ENCODE measurements around the gene WDR73. TPM values are rescaled to one million over a fixed set of nuclear protein-coding genes. Genes with fewer than 3 reads are reported as not detected.

WDR73 gene
- total and polyA plus RNA-seq, 10 of the 15 experiments (the other 5 are each of a cell fraction or from before 2014, with no cell fraction given): 4.4 to 25.6 (median 16.3) TPM

Other genes with a start within 250 kb of the WDR73 start
- 10.6 and 13.2 TPM in 2 replicates for gene ZSCAN2, start 53.3 kb downstream of the WDR73 start, total RNA-seq (2014; rRNA removed)
- gene ZSCAN2, start 53.3 kb downstream of the WDR73 start, total RNA-seq (2014; rRNA removed; fragmentation: Illumina TruSeq; extraction: Trizol): 8.0 and 9.5 TPM in 2 replicates
- gene ZSCAN2, start 53.3 kb downstream of the WDR73 start, total RNA-seq (2021): 9.1 and 11.3 TPM in 2 replicates
- 8.5 and 11.5 TPM in 2 replicates for gene ZSCAN2, start 53.3 kb downstream of the WDR73 start, polyA plus RNA-seq (2011; rRNA removed)
- gene ZSCAN2, start 53.3 kb downstream of the WDR73 start, polyA plus RNA-seq (2014; fragmentation: Illumina TruSeq; extraction: Trizol): 5.5 and 7.6 TPM in 2 replicates
- 1 to 10 TPM; 2.7 to 3.0 TPM for gene ZSCAN2, start 53.3 kb downstream of the WDR73 start, polyA plus RNA-seq (2014; fragmentation: Nextera tagmentation; extraction: Ambion mirVana)
- 12.2 and 13.4 TPM in 2 replicates for gene ZSCAN2, start 53.3 kb downstream of the WDR73 start, polyA plus RNA-seq (2014; rRNA removed)
- 1 to 10 TPM; 7.0 to 7.6 TPM for gene ZSCAN2, start 53.3 kb downstream of the WDR73 start, polyA plus RNA-seq (2016; fragmentation: Nextera tagmentation; extraction: Ambion mirVana)
- 2.5 and 4.1 TPM in 2 replicates for gene NMB, start 3.9 kb upstream of the WDR73 start, total RNA-seq (2014; rRNA removed)
- 0.67 and 1.8 TPM in 2 replicates for gene NMB, start 3.9 kb upstream of the WDR73 start, total RNA-seq (2014; rRNA removed; fragmentation: Illumina TruSeq; extraction: Trizol)
- 1.3 and 2.8 TPM in 2 replicates for gene NMB, start 3.9 kb upstream of the WDR73 start, total RNA-seq (2021)
- gene NMB, start 3.9 kb upstream of the WDR73 start, polyA plus RNA-seq (2011; rRNA removed): 0.62 and 0.76 TPM in 2 replicates
- 0.76 and 0.81 TPM in 2 replicates for gene NMB, start 3.9 kb upstream of the WDR73 start, polyA plus RNA-seq (2014; fragmentation: Illumina TruSeq; extraction: Trizol)
- gene NMB, start 3.9 kb upstream of the WDR73 start, polyA plus RNA-seq (2014; fragmentation: Nextera tagmentation; extraction: Ambion mirVana): under 1 TPM; 0.32 to 0.91 TPM
- 2.9 and 3.6 TPM in 2 replicates for gene NMB, start 3.9 kb upstream of the WDR73 start, polyA plus RNA-seq (2014; rRNA removed)
- 1 to 10 TPM; 2.2 to 2.7 TPM for gene NMB, start 3.9 kb upstream of the WDR73 start, polyA plus RNA-seq (2016; fragmentation: Nextera tagmentation; extraction: Ambion mirVana)
- gene SEC11A, start 61.9 kb upstream of the WDR73 start, total RNA-seq (2014; rRNA removed): 99.2 and 137 TPM in 2 replicates
- gene SEC11A, start 61.9 kb upstream of the WDR73 start, total RNA-seq (2014; rRNA removed; fragmentation: Illumina TruSeq; extraction: Trizol): 137 and 141 TPM in 2 replicates
- gene SEC11A, start 61.9 kb upstream of the WDR73 start, total RNA-seq (2021): 106 and 109 TPM in 2 replicates
- 145 and 237 TPM in 2 replicates for gene SEC11A, start 61.9 kb upstream of the WDR73 start, polyA plus RNA-seq (2011; rRNA removed)
- 153 and 210 TPM in 2 replicates for gene SEC11A, start 61.9 kb upstream of the WDR73 start, polyA plus RNA-seq (2014; fragmentation: Illumina TruSeq; extraction: Trizol)
- 100 to 1,000 TPM; 132 to 152 TPM for gene SEC11A, start 61.9 kb upstream of the WDR73 start, polyA plus RNA-seq (2014; fragmentation: Nextera tagmentation; extraction: Ambion mirVana)
- 149 and 159 TPM in 2 replicates for gene SEC11A, start 61.9 kb upstream of the WDR73 start, polyA plus RNA-seq (2014; rRNA removed)
- gene SEC11A, start 61.9 kb upstream of the WDR73 start, polyA plus RNA-seq (2016; fragmentation: Nextera tagmentation; extraction: Ambion mirVana): 100 to 1,000 TPM; 131 to 147 TPM
- gene ZNF592, start 94.3 kb upstream of the WDR73 start, total RNA-seq (2014; rRNA removed): 6.7 and 8.2 TPM in 2 replicates
- gene ZNF592, start 94.3 kb upstream of the WDR73 start, total RNA-seq (2014; rRNA removed; fragmentation: Illumina TruSeq; extraction: Trizol): 7.0 and 7.8 TPM in 2 replicates
- 20.3 and 23.7 TPM in 2 replicates for gene ZNF592, start 94.3 kb upstream of the WDR73 start, total RNA-seq (2021)
- gene ZNF592, start 94.3 kb upstream of the WDR73 start, polyA plus RNA-seq (2011; rRNA removed): 3.5 and 6.9 TPM in 2 replicates
- 10.9 and 14.4 TPM in 2 replicates for gene ZNF592, start 94.3 kb upstream of the WDR73 start, polyA plus RNA-seq (2014; fragmentation: Illumina TruSeq; extraction: Trizol)
- gene ZNF592, start 94.3 kb upstream of the WDR73 start, polyA plus RNA-seq (2014; fragmentation: Nextera tagmentation; extraction: Ambion mirVana): 1 to 10 TPM in 1 of 2 experiments, under 1 TPM in 1; 0.95 to 1.3 TPM
- 13.5 and 16.0 TPM in 2 replicates for gene ZNF592, start 94.3 kb upstream of the WDR73 start, polyA plus RNA-seq (2014; rRNA removed)
- 10 to 100 TPM in 1 of 2 experiments, 1 to 10 TPM in 1; 9.0 to 10.7 TPM for gene ZNF592, start 94.3 kb upstream of the WDR73 start, polyA plus RNA-seq (2016; fragmentation: Nextera tagmentation; extraction: Ambion mirVana)
- under 0.01 TPM in 1 of 2 replicates, not detected in the other for gene ALPK3, start 163.1 kb upstream of the WDR73 start, total RNA-seq (2014; rRNA removed)
- gene ALPK3, start 163.1 kb upstream of the WDR73 start, total RNA-seq (2014; rRNA removed; fragmentation: Illumina TruSeq; extraction: Trizol): under 0.01 TPM in 1 of 2 replicates, not detected in the other
- gene ALPK3, start 163.1 kb upstream of the WDR73 start, total RNA-seq (2021): 0.05 TPM in 2 replicates
- not detected in 2 replicates for gene ALPK3, start 163.1 kb upstream of the WDR73 start, polyA plus RNA-seq (2011; rRNA removed)
- 0.01 TPM in 1 of 2 replicates, not detected in the other for gene ALPK3, start 163.1 kb upstream of the WDR73 start, polyA plus RNA-seq (2014; fragmentation: Illumina TruSeq; extraction: Trizol)
- gene ALPK3, start 163.1 kb upstream of the WDR73 start, polyA plus RNA-seq (2014; fragmentation: Nextera tagmentation; extraction: Ambion mirVana): not detected
- 0.01 and 0.03 TPM in 2 replicates for gene ALPK3, start 163.1 kb upstream of the WDR73 start, polyA plus RNA-seq (2014; rRNA removed)
- gene ALPK3, start 163.1 kb upstream of the WDR73 start, polyA plus RNA-seq (2016; fragmentation: Nextera tagmentation; extraction: Ambion mirVana): not detected
- not detected in 2 replicates for gene SLC28A1, start 230.4 kb upstream of the WDR73 start, total RNA-seq (2014; rRNA removed)
- gene SLC28A1, start 230.4 kb upstream of the WDR73 start, total RNA-seq (2014; rRNA removed; fragmentation: Illumina TruSeq; extraction: Trizol): not detected in 2 replicates
- not detected in 2 replicates for gene SLC28A1, start 230.4 kb upstream of the WDR73 start, total RNA-seq (2021)
- gene SLC28A1, start 230.4 kb upstream of the WDR73 start, polyA plus RNA-seq (2011; rRNA removed): not detected in 2 replicates
- not detected in 2 replicates for gene SLC28A1, start 230.4 kb upstream of the WDR73 start, polyA plus RNA-seq (2014; fragmentation: Illumina TruSeq; extraction: Trizol)
- gene SLC28A1, start 230.4 kb upstream of the WDR73 start, polyA plus RNA-seq (2014; fragmentation: Nextera tagmentation; extraction: Ambion mirVana): not detected
- not detected in 2 replicates for gene SLC28A1, start 230.4 kb upstream of the WDR73 start, polyA plus RNA-seq (2014; rRNA removed)
- gene SLC28A1, start 230.4 kb upstream of the WDR73 start, polyA plus RNA-seq (2016; fragmentation: Nextera tagmentation; extraction: Ambion mirVana): not detected